HG03571 (cell line): Measurements from ENCODE around the gene PCDHGB3.
"Not testable (repeated sequence)": the region's sequence is repeated elsewhere in the genome, so short reads cannot be mapped to it uniquely, and the experiment has no call there.

Source experiments
- ATAC-seq: cut with Tn5 transposase; IDR thresholded peaks from one replicate; pipeline ENCODE4 v1.9.1; 2021; ENCODE audit not compliant: unreplicated experiment

PCDHGB3 gene

DNA sequence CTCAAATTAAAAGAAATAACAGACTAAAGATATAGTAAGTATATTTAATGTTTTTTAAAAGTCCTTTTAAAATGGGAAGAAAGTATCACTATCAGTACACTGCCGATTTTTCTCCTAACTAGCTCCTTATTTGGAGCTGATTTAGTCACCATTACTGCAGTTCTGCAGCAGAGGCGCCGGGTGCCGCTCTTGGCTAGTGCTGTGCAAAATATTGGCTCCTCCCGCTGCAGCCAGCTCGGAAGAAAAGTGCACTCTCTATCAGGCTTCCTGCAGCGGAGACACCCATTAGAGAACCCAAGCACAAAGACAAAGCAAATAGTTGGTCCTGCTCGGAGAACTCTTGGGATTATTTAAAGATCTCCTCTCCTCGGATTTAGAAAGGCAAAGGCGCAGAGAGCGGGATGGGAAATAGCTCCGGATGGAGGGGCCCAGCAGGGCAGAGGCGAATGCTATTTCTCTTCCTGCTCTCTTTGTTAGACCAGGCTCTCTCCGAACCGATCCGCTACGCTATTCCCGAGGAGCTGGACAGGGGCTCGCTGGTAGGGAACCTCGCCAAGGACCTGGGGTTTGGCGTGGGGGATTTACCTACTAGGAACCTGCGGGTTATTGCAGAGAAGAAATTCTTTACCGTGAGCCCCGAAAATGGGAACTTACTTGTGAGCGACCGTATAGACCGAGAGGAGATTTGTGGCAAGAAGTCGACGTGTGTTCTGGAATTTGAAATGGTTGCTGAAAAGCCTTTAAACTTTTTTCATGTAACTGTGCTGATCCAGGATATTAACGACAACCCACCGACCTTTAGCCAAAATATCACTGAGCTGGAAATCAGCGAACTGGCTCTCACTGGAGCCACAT lies at the start of gene PCDHGB3:
TSS of gene PCDHGB3 (plus strand) at position 249 of the 855 bp plus-strand sequence. CDS start at position 402, 153 bp downstream.
- no peak for ATAC-seq

DNA sequence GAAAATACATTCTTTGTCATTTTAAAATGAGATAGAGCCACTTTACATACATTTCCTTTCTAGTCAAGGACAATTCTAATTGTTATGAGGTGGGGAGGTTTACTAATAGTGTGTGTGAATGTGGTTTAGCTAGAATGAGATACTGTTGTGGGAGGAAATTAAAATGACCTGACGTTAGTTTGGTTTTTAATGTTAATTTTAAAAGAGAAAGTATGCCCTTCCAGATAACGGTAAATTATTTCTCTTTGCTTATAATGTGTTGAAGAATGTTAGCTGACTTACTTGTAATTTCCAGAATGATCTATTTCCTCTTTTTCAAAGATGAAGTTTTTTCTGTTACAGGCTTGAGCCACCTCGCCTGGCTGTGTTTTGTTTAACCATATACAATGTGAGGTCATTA lies 47.8 kb upstream of the PCDHGB3 start:
- ATAC-seq = no peak

DNA sequence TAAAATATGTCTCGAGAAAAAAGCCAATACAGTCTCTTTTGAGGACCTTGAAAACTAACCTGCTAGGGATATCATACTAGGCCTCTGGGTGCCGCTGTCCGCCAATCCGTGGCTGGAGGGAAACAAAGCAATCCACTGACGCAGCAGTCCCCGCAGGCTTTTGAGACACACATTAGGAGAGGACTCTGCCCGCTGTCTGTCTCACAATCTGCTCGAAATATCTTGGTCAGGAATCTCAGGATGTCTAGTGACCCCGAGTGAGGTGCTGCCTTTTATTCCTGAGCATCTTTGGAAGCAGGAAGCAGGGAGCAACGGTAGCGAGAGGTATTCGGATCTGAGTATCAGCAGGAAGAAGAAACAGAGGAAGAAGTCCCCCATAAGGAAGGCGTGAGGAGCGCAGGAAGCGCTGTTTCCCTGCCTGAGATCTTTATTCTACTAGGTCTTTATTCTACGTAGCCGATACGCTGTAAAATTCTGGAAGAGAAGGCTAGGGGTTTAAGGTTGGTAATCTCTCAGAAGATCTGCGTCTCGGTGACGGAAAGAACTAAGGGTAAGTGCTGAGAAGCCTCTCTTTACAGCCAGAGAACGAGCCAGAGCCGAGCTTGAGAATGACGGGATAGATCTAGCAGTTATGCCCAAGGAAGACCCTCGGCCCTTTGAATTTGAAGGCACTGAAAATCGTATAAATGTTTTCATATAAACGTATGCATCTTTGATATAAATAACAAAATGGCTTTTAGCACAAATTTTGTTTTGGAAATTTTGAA lies 43.8 kb upstream of the PCDHGB3 start:
- ATAC-seq = peak; percentile 66

DNA sequence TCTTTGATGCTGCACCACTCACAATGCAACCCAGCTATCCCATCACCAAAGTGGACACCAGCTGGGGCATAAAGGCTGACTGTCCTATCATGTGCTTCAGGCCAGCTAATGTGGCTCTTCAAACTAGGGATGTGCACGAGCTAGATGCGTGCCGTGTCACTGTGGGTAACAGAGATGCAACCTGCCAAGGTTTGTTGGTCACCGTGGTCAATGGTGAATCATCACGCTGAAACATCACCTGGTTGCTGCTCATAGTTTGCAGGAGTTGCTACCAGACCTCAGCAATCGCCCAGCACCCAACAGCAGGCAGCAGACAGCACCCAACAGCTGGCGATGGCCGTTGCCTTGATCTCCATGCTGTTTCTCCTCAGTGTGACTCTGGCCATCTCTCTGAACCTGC lies 41.8 kb upstream of the PCDHGB3 start:
- no peak for ATAC-seq

DNA sequence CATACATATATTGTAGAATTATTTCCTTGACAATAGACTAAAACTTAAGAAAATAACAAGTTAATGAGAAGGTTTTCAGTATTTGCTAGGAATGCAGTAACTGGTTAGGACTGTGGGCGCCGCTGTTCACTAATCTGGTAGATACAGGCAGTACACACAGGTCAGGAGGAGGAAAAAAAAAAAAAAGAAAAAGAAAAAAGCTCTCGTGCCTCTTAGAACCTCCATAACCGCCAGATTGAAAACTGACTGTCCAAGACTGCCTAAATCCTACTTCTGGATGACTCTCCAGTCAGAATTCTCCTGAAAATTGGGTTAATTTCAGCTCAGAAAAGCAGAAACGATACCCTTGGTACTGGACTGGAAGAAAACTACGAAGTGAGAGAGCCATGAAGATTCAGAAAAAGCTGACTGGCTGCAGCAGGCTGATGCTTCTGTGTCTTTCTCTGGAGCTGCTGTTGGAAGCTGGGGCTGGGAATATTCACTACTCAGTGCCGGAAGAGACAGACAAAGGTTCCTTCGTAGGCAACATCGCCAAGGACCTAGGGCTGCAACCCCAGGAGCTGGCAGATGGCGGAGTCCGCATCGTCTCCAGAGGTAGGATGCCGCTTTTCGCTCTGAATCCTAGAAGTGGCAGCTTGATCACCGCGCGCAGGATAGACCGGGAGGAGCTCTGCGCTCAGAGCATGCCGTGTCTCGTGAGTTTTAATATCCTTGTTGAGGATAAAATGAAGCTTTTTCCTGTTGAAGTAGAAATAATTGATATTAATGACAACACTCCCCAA lies 39.6 kb upstream of the PCDHGB3 start, which contains the start of gene PCDHGA1:
TSS of gene PCDHGA1 (plus strand) at position 216 of the 782 bp plus-strand sequence.
- no peak for ATAC-seq

DNA sequence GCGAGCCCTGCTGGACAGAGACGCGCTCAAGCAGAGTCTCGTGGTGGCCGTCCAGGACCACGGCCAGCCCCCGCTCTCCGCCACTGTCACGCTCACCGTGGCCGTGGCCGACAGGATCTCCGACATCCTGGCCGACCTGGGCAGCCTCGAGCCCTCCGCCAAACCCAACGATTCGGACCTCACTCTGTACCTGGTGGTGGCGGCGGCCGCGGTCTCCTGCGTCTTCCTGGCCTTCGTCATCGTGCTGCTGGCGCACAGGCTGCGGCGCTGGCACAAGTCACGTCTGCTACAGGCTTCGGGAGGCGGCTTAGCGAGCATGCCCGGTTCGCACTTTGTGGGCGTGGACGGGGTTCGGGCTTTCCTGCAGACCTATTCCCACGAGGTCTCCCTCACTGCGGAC lies 37.5 kb upstream of the PCDHGB3 start:
- not testable (repeated sequence) for ATAC-seq

DNA sequence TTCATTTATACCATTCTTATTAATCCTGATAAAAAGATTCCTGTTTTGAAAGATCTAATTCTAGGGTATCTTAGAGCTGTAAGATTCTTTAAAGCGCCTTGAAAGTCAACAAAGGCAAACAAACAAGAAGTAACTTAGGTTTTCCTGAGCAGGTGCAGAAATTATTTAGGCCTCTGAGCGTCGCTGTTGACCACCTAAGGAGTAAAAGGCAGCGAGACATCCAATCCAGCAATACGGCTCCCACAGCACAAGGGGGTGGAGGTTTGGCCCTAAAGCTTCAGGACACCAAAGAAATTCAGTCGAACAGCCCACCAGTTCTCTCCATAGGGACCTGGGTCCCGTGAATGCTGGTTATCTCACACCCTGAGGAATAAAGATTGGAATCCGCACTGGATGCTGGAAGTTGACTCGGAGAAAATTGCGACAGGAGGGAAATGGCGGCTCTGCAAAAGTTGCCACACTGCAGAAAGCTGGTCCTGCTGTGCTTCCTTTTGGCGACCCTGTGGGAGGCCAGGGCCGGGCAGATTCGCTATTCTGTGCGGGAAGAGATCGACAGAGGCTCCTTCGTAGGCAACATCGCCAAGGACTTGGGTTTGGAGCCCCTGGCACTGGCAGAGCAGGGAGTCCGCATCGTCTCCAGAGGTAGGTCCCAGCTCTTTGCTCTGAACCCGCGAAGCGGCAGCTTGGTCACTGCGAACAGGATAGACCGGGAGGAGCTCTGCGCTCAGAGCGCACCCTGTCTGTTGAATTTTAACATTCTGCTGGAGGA lies 31.3 kb upstream of the PCDHGB3 start, which contains the start of gene PCDHGA2:
TSS of gene PCDHGA2 (plus strand) at position 223 of the 769 bp plus-strand sequence.
- no peak for ATAC-seq

DNA sequence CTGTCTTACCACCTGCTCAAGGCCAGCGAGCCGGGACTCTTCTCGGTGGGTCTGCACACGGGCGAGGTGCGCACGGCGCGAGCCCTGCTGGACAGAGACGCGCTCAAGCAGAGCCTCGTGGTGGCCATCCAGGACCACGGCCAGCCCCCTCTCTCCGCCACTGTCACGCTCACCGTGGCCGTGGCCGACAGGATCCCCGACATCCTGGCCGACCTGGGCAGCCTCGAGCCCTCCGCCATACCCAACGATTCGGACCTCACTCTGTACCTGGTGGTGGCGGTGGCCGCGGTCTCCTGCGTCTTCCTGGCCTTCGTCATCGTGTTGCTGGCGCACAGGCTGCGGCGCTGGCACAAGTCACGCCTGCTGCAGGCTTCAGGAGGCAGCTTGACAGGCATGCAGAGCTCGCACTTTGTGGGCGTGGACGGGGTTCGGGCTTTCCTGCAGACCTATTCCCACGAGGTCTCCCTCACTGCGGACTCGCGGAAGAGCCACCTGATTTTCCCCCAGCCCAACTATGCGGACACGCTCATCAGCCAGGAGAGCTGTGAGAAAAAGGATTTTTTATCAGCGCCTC lies 29.2 kb upstream of the PCDHGB3 start:
- ATAC-seq = not testable (repeated sequence)

DNA sequence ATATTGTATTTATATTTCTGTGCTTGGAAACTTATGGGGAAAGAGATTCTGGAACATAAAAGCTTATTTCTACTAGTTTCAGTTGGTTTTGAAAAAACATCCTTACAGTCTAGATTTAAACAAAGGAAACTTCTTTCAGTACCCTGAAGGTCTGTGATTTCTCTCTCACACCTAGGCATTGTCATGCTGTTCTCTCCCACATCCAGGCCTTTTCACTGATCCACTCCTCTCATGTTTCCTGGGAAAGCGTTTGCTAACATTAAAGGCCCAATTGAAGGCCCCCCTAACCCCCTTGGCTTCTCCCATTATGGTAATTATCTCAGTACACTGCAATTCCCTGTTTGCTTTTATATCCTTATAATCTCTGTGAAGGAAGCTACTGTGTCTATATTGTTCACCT lies 27.3 kb upstream of the PCDHGB3 start:
- no peak for ATAC-seq

DNA sequence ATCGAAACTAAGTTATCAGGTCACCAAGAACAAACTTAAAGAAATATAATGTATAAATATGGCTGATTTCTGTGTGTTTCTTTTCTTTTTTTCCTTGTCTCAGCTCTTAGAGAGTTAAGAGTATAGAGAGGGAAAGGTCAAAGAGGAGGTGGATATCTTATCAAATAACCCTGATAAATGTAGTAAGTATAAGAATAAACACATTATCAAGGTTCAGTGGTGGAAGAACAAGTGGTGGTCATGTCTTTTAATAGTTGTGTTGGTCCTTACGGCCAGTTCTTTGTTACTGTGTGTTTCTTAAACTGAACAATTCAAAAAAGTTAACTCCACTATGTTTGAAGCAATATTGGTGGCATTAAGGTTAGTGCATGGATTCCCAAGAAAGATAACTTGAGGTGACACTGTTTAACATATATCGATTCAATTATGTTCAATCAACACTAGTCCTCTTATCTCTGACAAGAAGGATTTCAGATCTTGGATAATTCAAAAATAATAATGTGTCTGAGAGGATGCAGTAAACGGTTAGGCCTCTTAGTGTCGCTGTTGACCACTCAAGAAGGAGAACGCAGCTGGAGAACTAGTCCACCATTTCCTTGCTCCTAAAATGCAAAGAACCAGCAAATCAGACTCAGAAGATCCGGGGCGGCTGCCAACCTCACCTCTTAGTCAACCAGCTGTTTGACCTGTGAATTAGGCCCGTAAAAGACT lies 26.6 kb upstream of the PCDHGB3 start, which contains the start of gene PCDHGA3:
TSS of gene PCDHGA3 (plus strand) at position 588 of the 711 bp plus-strand sequence. CDS start 205 bp downstream, outside the sequence.
- no peak for ATAC-seq

DNA sequence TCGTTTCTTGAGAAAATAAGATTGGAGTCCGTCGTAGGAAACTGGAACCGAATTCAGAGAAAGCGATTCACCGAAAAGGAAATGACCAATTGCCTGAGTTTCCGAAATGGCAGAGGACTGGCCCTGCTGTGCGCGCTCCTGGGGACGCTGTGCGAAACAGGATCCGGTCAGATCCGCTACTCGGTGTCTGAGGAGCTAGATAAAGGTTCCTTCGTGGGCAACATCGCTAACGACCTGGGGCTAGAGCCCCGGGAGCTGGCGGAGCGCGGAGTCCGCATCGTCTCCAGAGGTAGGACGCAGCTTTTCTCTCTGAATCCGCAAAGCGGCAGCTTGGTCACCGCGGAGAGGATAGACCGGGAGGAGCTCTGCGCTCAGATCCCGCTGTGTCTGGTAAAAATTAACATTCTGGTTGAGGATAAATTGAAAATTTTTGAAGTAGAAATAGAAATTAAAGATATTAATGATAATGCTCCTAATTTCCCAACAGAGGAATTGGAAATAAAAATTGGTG lies 26.0 kb upstream of the PCDHGB3 start:
- ATAC-seq = no peak

DNA sequence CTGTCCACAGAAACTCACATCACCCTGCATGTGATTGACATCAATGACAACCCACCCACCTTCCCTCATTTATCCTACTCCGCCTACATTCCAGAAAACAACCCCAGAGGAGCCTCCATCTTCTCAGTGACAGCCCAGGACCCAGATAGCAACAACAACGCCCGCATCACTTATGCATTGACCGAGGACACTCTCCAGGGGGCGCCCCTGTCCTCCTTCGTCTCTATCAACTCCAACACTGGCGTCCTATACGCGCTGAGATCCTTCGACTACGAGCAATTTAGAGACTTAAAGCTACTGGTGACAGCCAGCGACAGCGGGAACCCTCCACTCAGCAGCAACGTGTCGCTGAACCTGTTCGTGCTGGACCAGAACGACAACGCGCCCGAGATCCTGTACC lies 24.7 kb upstream of the PCDHGB3 start:
- ATAC-seq = no peak

DNA sequence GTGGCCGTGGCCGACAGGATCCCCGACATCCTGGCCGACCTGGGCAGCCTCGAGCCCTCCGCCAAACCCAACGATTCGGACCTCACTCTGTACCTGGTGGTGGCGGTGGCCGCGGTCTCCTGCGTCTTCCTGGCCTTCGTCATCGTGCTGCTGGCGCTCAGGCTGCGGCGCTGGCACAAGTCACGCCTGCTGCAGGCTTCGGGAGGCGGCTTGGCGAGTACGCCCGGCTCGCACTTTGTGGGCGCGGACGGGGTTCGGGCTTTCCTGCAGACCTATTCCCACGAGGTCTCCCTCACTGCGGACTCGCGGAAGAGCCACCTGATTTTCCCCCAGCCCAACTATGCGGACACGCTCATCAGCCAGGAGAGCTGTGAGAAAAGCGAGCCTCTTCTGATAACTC lies 24.0 kb upstream of the PCDHGB3 start:
- not testable (repeated sequence) for ATAC-seq

DNA sequence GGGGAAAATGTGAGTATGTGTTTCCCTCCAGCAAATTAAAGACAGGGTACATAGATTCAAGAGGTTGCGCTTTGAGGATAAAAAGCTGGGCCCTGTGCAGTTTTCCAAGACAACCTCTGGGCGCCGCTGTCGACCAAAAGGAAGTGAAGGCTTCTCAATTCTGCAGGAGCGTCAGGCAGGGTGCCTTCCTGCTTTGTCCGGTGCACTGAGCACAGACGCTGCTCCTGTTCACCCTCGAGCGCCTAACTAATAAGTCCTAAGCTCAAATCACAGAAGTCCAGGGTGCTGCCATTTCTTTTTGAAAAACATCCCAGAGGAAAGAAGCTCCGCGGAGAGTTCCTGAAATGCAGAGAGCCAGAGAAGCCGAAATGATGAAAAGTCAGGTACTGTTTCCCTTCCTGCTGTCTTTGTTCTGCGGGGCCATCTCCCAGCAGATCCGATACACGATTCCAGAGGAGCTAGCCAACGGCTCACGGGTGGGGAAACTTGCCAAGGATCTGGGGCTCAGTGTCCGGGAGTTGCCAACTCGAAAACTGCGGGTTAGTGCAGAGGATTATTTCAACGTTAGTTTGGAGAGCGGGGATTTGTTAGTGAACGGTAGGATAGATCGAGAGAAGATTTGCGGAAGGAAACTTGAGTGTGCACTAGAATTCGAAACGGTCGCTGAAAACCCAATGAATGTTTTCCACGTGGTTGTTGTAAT lies 20.0 kb upstream of the PCDHGB3 start, which contains the start of gene PCDHGB1:
TSS of gene PCDHGB1 (plus strand) at position 183 of the 703 bp plus-strand sequence. CDS start at position 345, 162 bp downstream.
- no peak for ATAC-seq

DNA sequence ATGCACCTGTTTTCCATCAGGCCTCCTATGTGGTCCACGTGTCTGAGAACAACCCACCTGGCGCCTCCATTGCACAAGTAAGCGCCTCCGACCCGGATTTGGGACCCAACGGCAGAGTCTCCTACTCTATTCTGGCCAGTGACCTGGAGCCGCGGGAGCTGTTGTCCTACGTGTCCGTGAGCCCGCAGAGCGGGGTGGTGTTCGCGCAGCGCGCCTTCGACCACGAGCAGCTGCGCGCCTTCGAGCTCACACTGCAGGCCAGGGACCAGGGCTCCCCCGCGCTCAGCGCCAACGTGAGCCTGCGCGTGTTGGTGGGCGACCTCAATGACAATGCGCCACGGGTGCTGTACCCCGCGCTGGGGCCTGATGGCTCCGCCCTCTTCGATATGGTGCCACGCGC lies 18.5 kb upstream of the PCDHGB3 start:
- no peak for ATAC-seq

DNA sequence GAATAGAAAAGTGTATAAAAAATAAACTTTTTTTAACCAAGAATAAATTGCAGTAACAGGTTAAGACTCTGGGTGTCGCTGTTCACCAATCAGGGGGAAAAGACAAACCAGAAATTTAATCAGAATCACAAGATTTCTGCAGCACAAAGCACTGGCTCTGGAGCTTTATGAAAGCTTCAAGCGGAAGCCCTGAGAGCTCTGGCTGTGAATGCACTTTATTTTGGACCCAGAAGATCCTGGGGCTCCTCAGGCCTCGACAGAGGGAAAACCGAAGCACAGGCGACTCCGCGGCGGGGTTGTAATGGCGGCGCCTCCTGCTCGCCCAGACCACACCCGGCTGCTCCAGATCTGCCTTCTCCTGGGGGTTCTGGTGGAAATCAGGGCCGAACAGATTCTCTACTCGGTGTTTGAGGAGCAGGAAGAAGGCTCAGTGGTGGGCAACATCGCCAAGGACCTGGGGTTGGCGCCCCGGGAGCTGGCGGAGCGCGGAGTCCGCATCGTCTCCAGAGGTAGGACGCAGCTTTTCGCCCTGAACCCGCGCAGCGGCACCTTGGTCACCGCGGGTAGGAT lies 15.1 kb upstream of the PCDHGB3 start, which contains the start of gene PCDHGA4:
TSS of gene PCDHGA4 (plus strand) at position 122 of the 570 bp plus-strand sequence. CDS start at position 209, 87 bp downstream.
- ATAC-seq = no peak

DNA sequence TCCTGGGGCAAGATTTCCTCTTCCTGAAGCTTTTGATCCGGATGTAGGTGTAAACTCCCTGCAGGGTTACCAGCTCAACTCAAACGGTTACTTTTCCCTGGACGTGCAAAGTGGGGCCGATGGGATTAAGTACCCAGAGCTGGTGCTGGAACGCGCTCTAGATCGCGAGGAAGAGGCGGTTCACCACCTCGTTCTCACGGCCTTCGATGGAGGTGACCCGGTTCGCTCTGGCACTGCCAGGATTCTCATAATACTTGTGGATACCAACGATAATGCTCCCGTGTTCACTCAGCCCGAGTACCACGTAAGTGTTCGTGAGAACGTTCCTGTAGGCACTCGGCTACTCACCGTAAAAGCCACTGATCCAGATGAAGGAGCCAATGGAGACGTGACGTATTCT lies 14.4 kb upstream of the PCDHGB3 start:
- no peak for ATAC-seq

DNA sequence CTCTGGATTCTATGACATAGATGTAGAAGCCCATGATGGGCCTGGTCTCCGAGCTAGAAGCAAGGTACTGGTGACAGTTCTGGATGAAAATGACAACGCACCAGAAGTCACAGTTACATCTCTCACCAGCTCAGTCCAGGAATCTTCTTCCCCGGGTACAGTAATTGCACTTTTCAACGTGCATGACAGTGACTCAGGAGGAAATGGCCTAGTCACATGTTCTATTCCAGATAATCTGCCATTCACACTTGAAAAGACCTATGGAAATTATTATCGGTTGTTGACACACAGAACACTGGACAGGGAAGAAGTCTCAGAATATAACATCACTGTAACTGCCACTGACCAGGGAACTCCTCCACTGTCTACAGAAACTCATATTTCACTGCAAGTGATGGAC lies 13.9 kb upstream of the PCDHGB3 start:
- ATAC-seq = no peak
